ENCODE data around the gene FAM184B. TPM values are rescaled to one million over a fixed set of nuclear protein-coding genes. Genes with fewer than 3 reads are reported as not detected.

The FAM184B gene
- total RNA-seq, 1 experiment from 2014 or later: 0.09 TPM

DNA sequence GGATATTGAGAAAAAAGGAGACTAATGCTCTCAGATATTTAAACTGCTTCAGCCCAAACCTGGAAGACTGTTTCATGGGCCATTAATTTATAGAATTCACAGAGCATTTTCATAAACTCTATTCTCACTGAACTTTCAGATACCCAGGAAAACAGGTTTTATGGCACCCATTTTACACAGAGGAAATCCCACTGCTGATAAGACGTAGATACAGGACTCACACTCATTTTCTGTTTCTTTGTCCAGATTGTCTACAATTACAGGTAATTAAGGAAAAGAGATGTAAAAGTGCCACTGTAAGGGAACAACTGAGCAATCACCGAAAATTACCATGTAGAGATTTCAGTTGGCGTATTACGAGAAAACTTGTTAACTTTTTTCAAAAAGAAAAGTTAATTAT is 83.3 kb downstream of the FAM184B start:
- Histone ChIP-seq H3K14ac (ENCODE audit: insufficient read depth, low read length) (no peak overlapping the region), H2AK5ac (ENCODE audit: insufficient read length, low read length) (no peak overlapping the region), H3T11ph (ENCODE audit: low read length) (no peak overlapping the region), H4K8ac (replicated peaks; ENCODE audit: insufficient read length, low read depth, low read length) (no peak overlapping the region), H3K4me2 (ENCODE audit: insufficient read depth, insufficient read length, low read length) (no peak overlapping the region), H3K9ac (ENCODE audit: extremely low read depth, insufficient read length, low read length) (no peak overlapping the region), H4K20me1 (ENCODE audit: control insufficient read depth, insufficient read depth, insufficient read length) (no peaks in the 10 kb centered on the region), H2BK120ac (ENCODE audit: low read depth, low read length, poor library complexity, severe bottlenecking) (no peak overlapping the region), H3K23me2 (ENCODE audit: insufficient read length, low read depth, low read length, poor library complexity, severe bottlenecking) (no peaks in the 10 kb centered on the region), H3K18ac (ENCODE audit: insufficient read length, low read depth, low read length) (no peak overlapping the region), H4K5ac (ENCODE audit: insufficient read length, low read depth, low read length) (no peak overlapping the region), H3K4me1 (ENCODE audit: insufficient read depth, low read length) (no peaks in the 10 kb centered on the region), H2BK5ac (ENCODE audit: insufficient read length, low read length) (no peak overlapping the region), H3K27ac (ENCODE audit: insufficient read length, low read depth, low read length) (no peak overlapping the region), H3K23ac (ENCODE audit: insufficient read length, low read depth, low read length) (no peak overlapping the region), H2AFZ (ENCODE audit: low read length) (no peak overlapping the region), H3K79me2 (ENCODE audit: insufficient read depth, low read length) (no peaks in the 10 kb centered on the region), H2BK20ac (ENCODE audit: low read depth, low read length, poor library complexity, severe bottlenecking) (no peak overlapping the region), H3K56ac (ENCODE audit: insufficient read length, low read depth, low read length) (no peak overlapping the region), H2BK12ac (ENCODE audit: insufficient read length, low read depth, low read length) (no peak overlapping the region), H4K91ac (ENCODE audit: insufficient read length, low read depth, low read length) (no peak overlapping the region), H3K79me1 (ENCODE audit: insufficient read depth, low read depth, low read length, poor library complexity, severe bottlenecking) (no peaks in the 10 kb centered on the region), H2BK15ac (ENCODE audit: low read depth, low read length) (no peak overlapping the region), H3K4ac (ENCODE audit: low read depth, low read length) (no peak overlapping the region), H3K27me3 (ENCODE audit: insufficient read depth, low read length) (no peaks in the 10 kb centered on the region), H3K9me3 (ENCODE audit: control insufficient read depth, low read depth, low read length) (no peaks in the 10 kb centered on the region)
- no CpG with 5 or more reads among the region's 4 CpGs for WGBS (ENCODE audit: extremely low coverage, insufficient read length, low lambda C conversion rate)
- TF ChIP-seq, protein P1, sequence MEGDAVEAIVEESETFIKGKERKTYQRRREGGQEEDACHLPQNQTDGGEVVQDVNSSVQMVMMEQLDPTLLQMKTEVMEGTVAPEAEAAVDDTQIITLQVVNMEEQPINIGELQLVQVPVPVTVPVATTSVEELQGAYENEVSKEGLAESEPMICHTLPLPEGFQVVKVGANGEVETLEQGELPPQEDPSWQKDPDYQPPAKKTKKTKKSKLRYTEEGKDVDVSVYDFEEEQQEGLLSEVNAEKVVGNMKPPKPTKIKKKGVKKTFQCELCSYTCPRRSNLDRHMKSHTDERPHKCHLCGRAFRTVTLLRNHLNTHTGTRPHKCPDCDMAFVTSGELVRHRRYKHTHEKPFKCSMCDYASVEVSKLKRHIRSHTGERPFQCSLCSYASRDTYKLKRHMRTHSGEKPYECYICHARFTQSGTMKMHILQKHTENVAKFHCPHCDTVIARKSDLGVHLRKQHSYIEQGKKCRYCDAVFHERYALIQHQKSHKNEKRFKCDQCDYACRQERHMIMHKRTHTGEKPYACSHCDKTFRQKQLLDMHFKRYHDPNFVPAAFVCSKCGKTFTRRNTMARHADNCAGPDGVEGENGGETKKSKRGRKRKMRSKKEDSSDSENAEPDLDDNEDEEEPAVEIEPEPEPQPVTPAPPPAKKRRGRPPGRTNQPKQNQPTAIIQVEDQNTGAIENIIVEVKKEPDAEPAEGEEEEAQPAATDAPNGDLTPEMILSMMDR (conservative IDR thresholded peaks at IDR 0.05): no peak
- Mint-ChIP-seq H3K4me3 (no peak overlapping the region), H3K9me3 (peaks cover 0 to 7% of the 10 kb centered on the region in 2 experiments; a peak in 2 of 5 replicates), H3K27me3 (ENCODE audit: low read depth) (peaks cover 2% of the 10 kb centered on the region), H3K36me3 (ENCODE audit: insufficient read depth in 1 of 3, low read depth in 3 of 3) (no peaks in the 10 kb centered on the region; a peak in 1 of 7 replicates), H3K27ac (no peak overlapping the region), H3K4me1 (no peaks in the 10 kb centered on the region)
- DNase-seq: no peak
